Heart left ventricle (tissue), 13 donors: ENCODE measurements around the gene TBX1.

Experiments
- CTCF ChIP-seq, 12 donors: fragments of 200-600 bp; sonication (generic) in 4 of 12; IDR thresholded peaks; one replicate each; pipeline versions ENCODE4 v1.5.0 to v1.8.0; 2018 to 2022; ENCODE audit warnings: antibody characterized with exemption in 12 of 12, mild to moderate bottlenecking in 5 of 12
- POLR2A ChIP-seq, 2 donors: fragments of 450-650 bp; IDR thresholded peaks; one replicate each; pipeline ENCODE4 v1.6.1; 2017; ENCODE audit warnings: antibody characterized with exemption in 2 of 2, mild to moderate bottlenecking in 2 of 2, moderate library complexity in 2 of 2
- donor health status: ischemic (EF 13 %, LVEDD 7.1; RV severe dilation, severe dysfunction).
- donor health status: DM: no; HTN: yes; CAD: no.
- donor health status: DM: no; HTN: no; CAD: no.
- donor health status: ischemic (EF 25% LVEDD 6.9; RV normal size, moderate dysfunction).
- donor health status: ischemic (EF 25% LVEDD 5.7; RV mildly dilated, moderate dysfunction).
- donor health status: ischemic (EF 35%, LVEDD 5.7; RV mildly dilated, moderate dysfunction).
- donor health status: nonischemic (EF 11% LVEDD 7.7; RV severe dilation, severe dysfunction).
- donor health status: DM: yes; HTN: yes; CAD: no.
- donor health status: PGD.
- donor health status: ischemic (EF 29% LVEDD 5.4; RV normal size, mild dysfunction).
- donor health status: nonischemic (EF 23%, LVEDD 6.1; RV moderate dilation, normal function).

GRCh38 chr22:19748991-19749664, 11.4 kb upstream of the TBX1 start:
- TF ChIP-seq CTCF (IDR thresholded peaks at IDR 0.05) (no peak), POLR2A (IDR thresholded peaks at IDR 0.05) (no peak)
